ENCODE data around the gene PEMT.

- TF ChIP-seq CTCF (conservative IDR thresholded peaks at IDR 0.05; ENCODE audit: low read depth, low read length) = no peak
- no peak for TF ChIP-seq EZH2 (IDR thresholded peaks at IDR 0.05; ENCODE audit: borderline replicate concordance, low read depth, low read length, poor library complexity, severe bottlenecking)
These were observed 124.5 kb downstream of the PEMT start for GRCh38 chr17:17467016-17467415.

All from A673 (cell line).